Ectodermal cell (in vitro differentiated cells): ENCODE data around the gene EHF.

ENCODE experiments used
- H3K27ac ChIP-seq: 2 replicates; pipeline ENCODE4 v1.7.0; 2013; ENCODE audit warnings: mild to moderate bottlenecking, low read depth, low read length; ENCODE audit not compliant: insufficient read depth, poor library complexity, severe bottlenecking
- H3K27me3 ChIP-seq: 2 replicates; pipeline ENCODE4 v1.7.0; 2013; ENCODE audit warnings: mild to moderate bottlenecking, low read length; ENCODE audit not compliant: insufficient read depth, control insufficient read depth, poor library complexity, severe bottlenecking
- H3K36me3 ChIP-seq: one replicate; pipeline ENCODE4 v1.7.0; 2013; ENCODE audit warnings: low read length; ENCODE audit not compliant: control insufficient read depth, insufficient read depth
- H3K4me1 ChIP-seq: one replicate; pipeline ENCODE4 v1.7.0; 2013; ENCODE audit warnings: low read length; ENCODE audit not compliant: control insufficient read depth, insufficient read depth
- H3K4me3 ChIP-seq: 2 replicates; pipeline ENCODE4 v1.7.0; 2013; ENCODE audit warnings: low read depth, low read length, control low read depth; ENCODE audit not compliant: insufficient read depth
- H3K9me3 ChIP-seq: 2 replicates; pipeline ENCODE4 v1.7.0; 2013; ENCODE audit warnings: mild to moderate bottlenecking, low read length, moderate library complexity; ENCODE audit not compliant: control insufficient read depth
- WGBS, 2 experiments: methylation state at CpG; one replicate each; pipeline ENCODE4 v1.1.7; 2013; ENCODE audit warnings: missing lambda C conversion rate in 2 of 2; 5-methylcytosine and 5-hydroxymethylcytosine counted together

The EHF gene

GRCh38 chr11:34659096-34659733 lies 38.3 kb downstream of the EHF start:
- Histone ChIP-seq H3K27ac (no peak overlapping the region), H3K27me3 (no peaks in the 10 kb centered on the region), H3K36me3 (no peaks in the 10 kb centered on the region), H3K9me3 (no peaks in the 10 kb centered on the region), H3K4me1 (peaks cover 7% of the 10 kb centered on the region), H3K4me3 (no peak overlapping the region)
- 92 to 97% methylated on average over 4 of the region's 4 CpGs for WGBS, 2 experiments

- Histone ChIP-seq H3K36me3 (no peaks in the 10 kb centered on the region), H3K9me3 (no peaks in the 10 kb centered on the region), H3K4me3 (no peak overlapping the region), H3K4me1 (no peaks in the 10 kb centered on the region), H3K27me3 (no peaks in the 10 kb centered on the region), H3K27ac (no peak overlapping the region)
- WGBS, 2 experiments, result 90 to 94% methylated on average over 7 of the region's 7 CpGs
These were observed 44.4 kb downstream of the EHF start for GRCh38 chr11:34665077-34665835.

- Histone ChIP-seq H3K4me1 (peaks cover 8% of the 10 kb centered on the region), H3K27ac (no peak overlapping the region), H3K27me3 (no peaks in the 10 kb centered on the region), H3K36me3 (no peaks in the 10 kb centered on the region), H3K4me3 (no peak overlapping the region), H3K9me3 (no peaks in the 10 kb centered on the region)
- WGBS, 2 experiments, result 90 to 94% methylated on average over 4 of the region's 4 CpGs
These were observed 47.1 kb downstream of the EHF start for GRCh38 chr11:34667810-34668582.

GRCh38 chr11:34668583-34669053 lies 47.7 kb downstream of the EHF start:
- WGBS, 2 experiments, result 94% methylated on average over 4 of the region's 4 CpGs
- Histone ChIP-seq H3K4me3 (no peak overlapping the region), H3K27me3 (no peaks in the 10 kb centered on the region), H3K27ac (no peak overlapping the region), H3K9me3 (no peaks in the 10 kb centered on the region), H3K36me3 (no peaks in the 10 kb centered on the region), H3K4me1 (peaks cover 8% of the 10 kb centered on the region)

GRCh38 chr11:34669458-34669857 lies 48.6 kb downstream of the EHF start:
- Histone ChIP-seq H3K27me3 (no peaks in the 10 kb centered on the region), H3K4me3 (no peak overlapping the region), H3K36me3 (no peaks in the 10 kb centered on the region), H3K9me3 (no peaks in the 10 kb centered on the region), H3K27ac (no peak overlapping the region), H3K4me1 (peaks cover 8% of the 10 kb centered on the region)
- WGBS, 2 experiments, result 95 to 100% methylated on average over 3 of the region's 3 CpGs

GRCh38 chr11:34671117-34671516 lies 50.2 kb downstream of the EHF start:
- Histone ChIP-seq H3K4me3 (no peak overlapping the region), H3K27me3 (no peaks in the 10 kb centered on the region), H3K9me3 (no peaks in the 10 kb centered on the region), H3K27ac (no peak overlapping the region), H3K4me1 (peaks cover 8% of the 10 kb centered on the region), H3K36me3 (no peaks in the 10 kb centered on the region)
- 89% methylated on average over 1 of the region's 1 CpG; no CpG with 5 or more reads in 1 of the 2 experiments for WGBS, 2 experiments

GRCh38 chr11:34671946-34672345 lies 51.1 kb downstream of the EHF start:
- Histone ChIP-seq H3K27ac (no peak overlapping the region), H3K27me3 (no peaks in the 10 kb centered on the region), H3K36me3 (no peaks in the 10 kb centered on the region), H3K9me3 (no peaks in the 10 kb centered on the region), H3K4me3 (no peak overlapping the region), H3K4me1 (peaks cover 8% of the 10 kb centered on the region)
- WGBS, 2 experiments, result 67 to 92% methylated on average over 1 of the region's 1 CpG

- Histone ChIP-seq H3K27me3 (no peaks in the 10 kb centered on the region), H3K9me3 (no peaks in the 10 kb centered on the region), H3K27ac (no peak overlapping the region), H3K4me1 (peaks cover 8% of the 10 kb centered on the region), H3K4me3 (no peak overlapping the region), H3K36me3 (no peaks in the 10 kb centered on the region)
- WGBS, 2 experiments, result 45 to 77% methylated on average over 1 of the region's 1 CpG
These were observed 53.1 kb downstream of the EHF start for GRCh38 chr11:34674038-34674437.

- no peaks in the 10 kb centered on the region for H3K36me3 ChIP-seq
- no peak overlapping the region for H3K4me3 ChIP-seq
- H3K27ac ChIP-seq, result no peak overlapping the region
- no peaks in the 10 kb centered on the region for H3K9me3 ChIP-seq
- 100% methylated on average over 1 of the region's 1 CpG for WGBS, 2 experiments
- H3K4me1 ChIP-seq, result peaks cover 7% of the 10 kb centered on the region
- H3K27me3 ChIP-seq, result no peaks in the 10 kb centered on the region
These were observed 55.3 kb downstream of the EHF start for GRCh38 chr11:34676227-34676626.

GRCh38 chr11:34679681-34680080 lies 58.8 kb downstream of the EHF start:
- Histone ChIP-seq H3K4me1 (no peaks in the 10 kb centered on the region), H3K36me3 (no peaks in the 10 kb centered on the region), H3K9me3 (no peaks in the 10 kb centered on the region), H3K27me3 (no peaks in the 10 kb centered on the region), H3K27ac (no peak overlapping the region), H3K4me3 (no peak overlapping the region)
- 89 to 96% methylated on average over 1 of the region's 1 CpG for WGBS, 2 experiments
